Stimulated activated CD8-positive, alpha-beta memory T cell treated with anti-CD3 and anti-CD28 coated beads, Interleukin-7, amount 100 ng/mL, for 4 hours (primary cell): ENCODE measurements around the gene ADA.
"Not testable (repeated sequence)": the region's sequence is repeated elsewhere in the genome, so short reads cannot be mapped to it uniquely, and the experiment has no call there.

Experiments used
- DNase-seq, 2 donors: peaks; one replicate each; pipeline ENCODE4 v3.0.0-alpha.2; 2020; ENCODE audit warnings: low read depth in 2 of 2

ADA gene

DNA sequence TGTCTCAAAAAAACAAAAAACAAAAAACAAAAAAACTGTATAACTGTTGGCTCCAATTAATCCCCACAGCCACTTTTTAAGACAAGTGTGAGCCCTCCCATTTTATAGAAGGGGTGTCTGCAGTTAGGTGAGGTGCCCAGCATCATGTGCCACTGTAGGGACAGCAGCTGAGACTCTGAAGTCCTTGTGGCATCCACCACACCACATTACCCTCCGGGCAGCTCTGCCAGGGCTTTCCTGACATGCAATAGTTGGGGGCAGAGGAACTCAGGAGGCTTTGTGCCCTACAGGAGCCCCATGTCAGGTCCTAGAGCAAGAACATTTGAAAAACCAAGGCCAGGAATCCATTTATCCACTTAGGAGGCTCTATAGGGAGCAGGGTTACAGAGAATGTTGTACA lies 51.8 kb downstream of the ADA start:
- no peak for DNase-seq

- DNase-seq = no peak
Observed at GRCh38 chr20:44598423-44599305, 52.8 kb downstream of the ADA start.

- no peak for DNase-seq
Observed at GRCh38 chr20:44597930-44598329, 53.6 kb downstream of the ADA start.

- DNase-seq = no peak
Observed at GRCh38 chr20:44597516-44597915, 54.0 kb downstream of the ADA start.

DNA sequence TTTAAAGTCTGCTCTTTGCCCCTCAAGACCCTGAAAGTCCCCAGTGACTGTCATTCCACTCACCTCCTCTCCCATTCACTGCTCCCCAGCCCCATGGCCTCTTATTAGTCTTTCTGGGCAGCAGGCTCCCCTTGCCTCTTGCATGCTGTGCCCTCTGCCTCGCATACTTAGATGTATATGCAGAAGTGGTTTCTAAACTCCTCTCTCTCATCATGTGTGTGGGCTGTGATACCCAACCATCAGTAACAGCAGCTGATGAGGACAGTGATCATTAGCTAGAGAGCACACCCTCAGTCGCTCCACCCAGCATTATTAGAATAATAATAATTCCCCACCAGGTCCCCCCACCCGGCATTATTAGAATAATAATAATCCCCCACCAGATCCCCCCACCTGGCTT lies 54.6 kb downstream of the ADA start:
- no peak for DNase-seq

GRCh38 chr20:44596010-44596409 lies 55.5 kb downstream of the ADA start:
- no peak for DNase-seq

- DNase-seq = no peak
Observed at GRCh38 chr20:44594730-44595129, 56.8 kb downstream of the ADA start.

DNA sequence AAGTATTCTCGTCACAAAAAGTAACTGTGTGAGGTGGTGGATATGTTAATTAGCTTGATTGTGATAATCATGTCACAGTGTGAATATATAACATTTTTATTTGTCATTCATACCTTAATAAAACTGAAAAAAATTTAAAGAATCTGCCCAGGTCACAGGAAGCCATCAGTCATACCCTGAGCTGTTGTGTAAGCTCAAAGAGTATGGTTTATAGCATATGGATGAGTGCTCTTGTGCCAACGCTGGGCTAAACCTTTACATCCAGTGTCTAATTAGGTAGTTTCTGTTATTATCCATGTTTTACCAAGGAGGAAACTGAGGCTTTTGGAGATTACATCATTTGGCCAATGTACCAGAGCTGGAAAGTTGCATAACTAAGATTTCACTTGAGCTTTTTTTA lies 57.7 kb downstream of the ADA start:
- DNase-seq = no peak

- DNase-seq = no peak
Observed at GRCh38 chr20:44592366-44592765, 59.1 kb downstream of the ADA start.

GRCh38 chr20:44590980-44591778 lies 60.3 kb downstream of the ADA start:
- DNase-seq = no peak

DNA sequence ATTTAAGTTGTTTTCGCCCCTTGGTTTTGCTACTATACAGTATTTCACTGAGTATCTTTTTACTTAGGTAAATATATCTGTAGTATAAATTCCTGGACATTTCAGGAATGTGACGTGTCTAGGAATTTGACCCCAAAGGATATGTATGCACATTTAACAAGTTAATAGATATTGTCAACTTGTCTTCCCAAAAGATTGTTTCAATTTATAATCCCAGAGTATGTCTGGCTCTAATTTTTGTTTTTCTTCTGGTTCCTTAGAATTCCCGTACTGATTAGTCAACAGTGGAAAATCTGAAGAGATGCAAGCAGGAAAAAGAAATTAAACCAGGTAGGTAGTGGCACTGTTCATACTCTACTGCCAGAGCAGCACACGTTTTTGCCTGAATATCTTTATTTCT lies 62.0 kb downstream of the ADA start:
- DNase-seq = no peak

DNA sequence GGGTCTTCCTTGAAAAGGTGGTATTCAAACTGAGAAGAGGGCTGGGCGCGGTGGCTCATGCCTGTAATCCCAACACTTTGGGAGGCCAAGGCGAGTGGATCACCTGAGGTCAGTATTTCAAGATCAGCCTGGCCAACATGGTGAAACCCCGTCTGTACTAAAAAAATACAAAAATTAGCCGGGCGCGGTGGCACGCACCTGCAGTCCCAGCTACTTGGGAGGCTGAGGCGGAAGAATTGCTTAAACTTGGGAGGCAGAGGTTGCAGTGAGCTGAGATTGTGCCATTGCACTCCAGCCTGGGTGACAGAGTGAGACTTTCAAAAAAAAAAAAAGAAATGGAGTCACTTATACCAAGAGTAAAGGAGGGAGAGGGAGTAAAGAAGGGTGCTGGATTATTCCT lies 63.2 kb downstream of the ADA start:
- not testable (repeated sequence) for DNase-seq

DNA sequence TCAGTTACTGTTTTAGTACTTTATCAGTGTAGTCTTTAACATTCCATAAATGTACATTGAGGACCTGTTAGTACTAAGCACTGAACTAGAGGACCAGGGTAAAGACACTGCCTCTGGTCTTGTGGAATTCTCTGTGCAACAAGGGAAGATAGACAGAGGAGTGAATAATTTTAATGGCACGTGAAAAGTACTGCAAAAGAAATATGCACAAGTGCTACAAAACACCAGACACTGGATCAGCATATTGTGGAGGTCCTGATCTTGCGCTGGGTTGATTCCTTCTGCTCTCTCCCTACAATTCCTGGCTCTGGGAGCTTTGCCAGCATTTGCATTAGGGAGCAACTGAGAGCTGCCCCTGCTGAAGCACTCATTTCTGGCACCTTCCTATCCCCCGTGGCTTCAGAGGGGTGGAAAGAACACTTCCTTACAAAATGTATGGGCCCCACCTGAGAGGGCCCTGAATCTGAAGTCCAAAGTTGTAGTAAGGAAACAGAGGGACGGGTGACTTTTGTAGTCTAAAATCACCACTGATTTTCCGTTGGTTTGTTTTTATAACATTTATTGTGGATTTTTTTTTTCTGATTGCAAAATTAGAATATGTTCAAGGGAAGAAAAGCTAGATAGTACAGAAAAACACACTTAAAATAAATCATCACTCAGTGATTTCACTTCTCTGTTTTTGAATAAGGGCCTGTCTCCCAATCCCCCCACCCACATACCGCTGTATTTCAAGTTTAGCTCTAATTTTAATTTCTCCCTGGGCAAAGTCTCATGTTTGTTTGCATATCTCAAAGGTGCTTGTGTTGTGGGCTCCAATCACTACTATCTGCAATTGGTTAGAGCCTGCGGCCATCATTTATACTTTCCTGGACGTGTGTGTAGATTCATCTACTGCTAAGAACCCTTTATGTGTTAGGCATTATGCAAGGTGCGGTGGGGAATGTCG lies 64.2 kb downstream of the ADA start:
- DNase-seq = no peak

DNA sequence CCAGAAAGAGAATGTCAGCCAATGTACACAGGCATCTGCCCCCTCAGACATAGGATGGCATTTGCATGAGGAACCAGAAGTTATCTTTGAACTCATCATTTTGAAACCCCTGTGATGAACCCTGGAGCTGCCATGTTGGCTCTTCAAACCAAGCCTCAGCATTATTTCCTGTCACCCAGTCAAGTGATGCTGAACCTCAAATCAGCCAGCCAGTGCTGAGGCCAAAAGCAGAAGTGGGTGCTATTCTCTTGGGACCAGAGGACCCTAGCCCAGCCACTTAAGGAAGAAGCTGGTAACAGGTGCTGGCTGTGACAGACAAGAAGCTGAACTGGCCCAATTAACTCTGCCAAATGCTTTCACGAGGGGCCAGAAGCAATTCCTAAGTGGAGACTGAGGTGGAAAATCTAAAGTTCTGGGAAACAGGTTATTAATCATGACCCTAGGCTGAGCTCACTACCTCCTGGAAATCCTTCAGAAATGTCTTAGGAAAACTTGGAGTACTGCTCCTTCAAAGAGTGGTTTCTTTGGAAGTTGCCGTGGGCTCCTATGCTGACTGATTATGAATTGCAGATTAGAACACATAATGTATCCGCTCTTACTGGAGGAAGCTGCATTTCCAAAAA lies 65.1 kb downstream of the ADA start:
- DNase-seq = no peak

DNA sequence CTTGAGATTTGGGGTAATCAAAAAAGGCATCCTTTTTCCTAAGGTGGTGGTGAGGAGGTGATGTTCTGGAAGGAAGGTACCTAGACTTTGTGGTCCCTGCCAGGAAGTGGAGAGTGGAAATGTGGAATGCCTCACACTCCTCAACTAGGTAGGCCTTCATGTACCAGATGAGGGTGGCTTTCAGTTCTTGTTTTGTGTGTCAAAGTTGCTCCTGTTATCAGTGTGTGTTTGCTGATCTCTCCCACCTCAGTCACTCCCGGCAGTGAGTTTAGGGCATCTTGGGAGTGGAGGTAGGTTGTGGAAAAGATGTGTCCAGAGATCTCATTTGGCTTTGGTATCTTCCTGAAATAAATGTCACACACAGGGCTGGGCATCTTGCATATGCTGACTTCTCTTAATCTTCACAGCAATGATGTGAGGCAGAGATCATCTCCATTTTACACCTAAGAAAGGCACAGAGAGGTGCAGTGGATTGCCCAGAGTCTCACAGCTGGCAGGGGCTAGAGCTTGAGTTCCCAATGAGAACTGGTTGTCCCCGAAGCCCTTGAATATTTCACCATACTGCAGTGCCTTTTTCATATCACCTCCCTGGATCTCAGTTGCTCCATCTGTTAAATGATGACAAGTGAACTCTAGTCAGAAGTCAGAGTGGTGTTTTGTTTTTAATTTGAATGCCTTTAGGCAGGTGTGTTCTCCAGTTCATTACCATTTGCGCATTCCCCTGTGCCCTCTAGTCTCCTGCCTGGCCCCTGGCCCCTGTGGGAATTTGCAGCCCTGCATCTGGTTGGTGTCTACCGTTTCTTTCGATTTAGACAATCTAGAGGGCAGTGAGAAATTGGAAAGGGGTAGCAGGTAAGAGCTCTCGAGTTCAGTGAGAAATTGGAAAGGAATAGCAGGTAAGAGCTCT lies 66.2 kb downstream of the ADA start:
- DNase-seq = no peak

- no peak for DNase-seq
Observed at GRCh38 chr20:44584162-44584561, 67.3 kb downstream of the ADA start.

GRCh38 chr20:44583157-44583556 lies 68.3 kb downstream of the ADA start:
- DNase-seq = no peak

DNA sequence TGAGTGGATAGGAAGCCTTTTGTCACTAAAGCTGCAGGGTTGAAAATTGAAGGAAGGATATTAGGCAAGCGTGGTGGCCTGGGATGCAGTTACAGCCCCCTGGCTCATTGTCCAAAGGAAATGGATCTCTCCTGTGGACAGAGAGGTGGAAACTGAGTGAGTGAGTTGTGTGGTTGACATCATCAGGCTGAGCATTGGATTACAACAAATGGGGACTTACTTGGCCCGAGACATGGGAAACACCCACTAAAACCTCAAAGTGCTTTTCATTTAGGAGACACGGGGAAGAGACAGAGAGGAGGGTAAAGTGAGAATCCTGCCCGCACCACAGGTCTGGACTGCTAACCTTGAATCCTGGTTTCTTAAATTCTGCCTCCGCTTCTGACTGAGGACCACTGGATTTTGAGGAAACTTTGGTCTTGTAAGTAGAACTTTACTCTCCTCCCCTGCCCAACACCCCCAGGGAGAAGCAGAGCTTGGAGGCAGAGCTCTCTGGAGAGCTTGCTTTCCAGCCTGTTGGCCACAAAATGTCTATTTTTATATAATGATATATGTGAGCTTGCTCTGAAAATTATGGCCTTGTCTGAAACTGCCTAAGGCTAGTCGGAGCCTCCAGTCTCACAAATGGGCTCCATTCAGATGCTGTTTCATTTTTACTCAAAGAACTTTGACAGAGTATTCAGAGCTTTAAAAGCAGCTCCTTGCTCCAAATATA lies 69.0 kb downstream of the ADA start, which contains the start of gene PKIG:
Gene PKIG, plus strand, starts transcription at position 269 of the 715 bp plus-strand sequence. CDS start 31,978 bp downstream, outside the sequence.
- DNase-seq = no peak

GRCh38 chr20:44581515-44581914 lies 70.0 kb downstream of the ADA start:
- no peak for DNase-seq
